ENCODE measurements around the gene LCN10.

The LCN10 gene

DNA sequence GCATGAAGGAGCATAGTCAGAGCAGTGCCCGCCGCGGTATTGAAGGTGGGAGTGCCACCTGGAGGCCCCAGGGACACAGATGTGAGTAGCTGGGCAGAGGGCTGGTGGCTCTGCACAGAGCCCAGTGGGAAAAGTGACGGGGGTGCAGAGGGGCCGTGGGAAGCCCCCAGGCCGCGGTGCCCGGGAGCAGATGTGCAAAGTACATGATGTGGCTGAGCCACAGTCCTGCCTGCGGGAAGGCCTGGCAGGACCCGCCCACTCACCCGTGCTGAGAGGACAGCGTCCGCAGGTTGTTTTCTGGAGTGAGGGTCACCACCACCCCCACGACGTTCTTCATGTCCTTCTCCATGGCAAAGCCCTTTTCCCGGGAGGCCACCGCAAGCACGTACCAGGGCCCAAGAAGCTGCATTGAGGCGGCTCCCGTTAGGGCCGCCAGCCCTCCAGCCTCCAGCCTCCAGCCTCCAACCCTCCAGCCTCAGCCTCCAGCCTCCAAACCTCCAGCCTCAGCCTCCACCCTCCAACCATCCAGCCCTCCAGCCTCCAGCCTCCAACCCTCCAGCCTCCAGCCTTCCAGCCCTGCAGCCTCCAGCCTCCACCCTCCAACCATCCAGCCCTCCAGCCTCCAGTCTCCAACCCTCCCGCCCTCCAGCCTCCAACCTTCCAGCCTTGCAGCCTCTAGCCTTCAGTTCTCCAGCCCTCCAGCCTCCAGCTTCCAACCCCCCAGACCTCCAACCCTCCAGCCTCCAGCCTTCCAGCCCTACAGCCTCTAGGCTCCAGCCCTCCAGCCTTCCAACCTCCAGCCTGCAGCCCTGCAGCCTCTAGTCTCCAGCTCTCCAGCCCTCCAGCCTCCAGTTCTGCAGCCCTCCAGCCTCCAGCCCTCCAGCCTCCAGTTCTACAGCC is 4.7 kb upstream of the LCN10 start:
- Histone ChIP-seq H3K4me3 (ENCODE audit: low read length) (no peak overlapping the region), H2AFZ (ENCODE audit: low read depth, low read length) (no peak overlapping the region), H4K20me1 (ENCODE audit: insufficient read depth, low read length) (no peaks in the 10 kb centered on the region), H3K4me2 (ENCODE audit: low read length) (no peak overlapping the region), H3K9ac (ENCODE audit: low read length) (no peak overlapping the region), H3K9me3 (ENCODE audit: insufficient read depth, low read length) (peaks cover 12% of the 10 kb centered on the region), H3K4me1 (ENCODE audit: low read length) (no peaks in the 10 kb centered on the region), H3K27ac (ENCODE audit: low read length) (no peak overlapping the region), H3K27me3 (ENCODE audit: low read depth, low read length) (peaks cover 18% of the 10 kb centered on the region), H3K36me3 (replicated peaks; ENCODE audit: low read depth, low read length) (no peaks in the 10 kb centered on the region), H3K79me2 (ENCODE audit: low read length) (no peaks in the 10 kb centered on the region)
- TF ChIP-seq, protein P1, sequence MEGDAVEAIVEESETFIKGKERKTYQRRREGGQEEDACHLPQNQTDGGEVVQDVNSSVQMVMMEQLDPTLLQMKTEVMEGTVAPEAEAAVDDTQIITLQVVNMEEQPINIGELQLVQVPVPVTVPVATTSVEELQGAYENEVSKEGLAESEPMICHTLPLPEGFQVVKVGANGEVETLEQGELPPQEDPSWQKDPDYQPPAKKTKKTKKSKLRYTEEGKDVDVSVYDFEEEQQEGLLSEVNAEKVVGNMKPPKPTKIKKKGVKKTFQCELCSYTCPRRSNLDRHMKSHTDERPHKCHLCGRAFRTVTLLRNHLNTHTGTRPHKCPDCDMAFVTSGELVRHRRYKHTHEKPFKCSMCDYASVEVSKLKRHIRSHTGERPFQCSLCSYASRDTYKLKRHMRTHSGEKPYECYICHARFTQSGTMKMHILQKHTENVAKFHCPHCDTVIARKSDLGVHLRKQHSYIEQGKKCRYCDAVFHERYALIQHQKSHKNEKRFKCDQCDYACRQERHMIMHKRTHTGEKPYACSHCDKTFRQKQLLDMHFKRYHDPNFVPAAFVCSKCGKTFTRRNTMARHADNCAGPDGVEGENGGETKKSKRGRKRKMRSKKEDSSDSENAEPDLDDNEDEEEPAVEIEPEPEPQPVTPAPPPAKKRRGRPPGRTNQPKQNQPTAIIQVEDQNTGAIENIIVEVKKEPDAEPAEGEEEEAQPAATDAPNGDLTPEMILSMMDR (IDR thresholded peaks at IDR 0.05; ENCODE audit: low read depth, low read length), result no peak
- TF ChIP-seq EZH2phosphoT487 (IDR thresholded peaks at IDR 0.05; ENCODE audit: low read depth), result no peak

DNA sequence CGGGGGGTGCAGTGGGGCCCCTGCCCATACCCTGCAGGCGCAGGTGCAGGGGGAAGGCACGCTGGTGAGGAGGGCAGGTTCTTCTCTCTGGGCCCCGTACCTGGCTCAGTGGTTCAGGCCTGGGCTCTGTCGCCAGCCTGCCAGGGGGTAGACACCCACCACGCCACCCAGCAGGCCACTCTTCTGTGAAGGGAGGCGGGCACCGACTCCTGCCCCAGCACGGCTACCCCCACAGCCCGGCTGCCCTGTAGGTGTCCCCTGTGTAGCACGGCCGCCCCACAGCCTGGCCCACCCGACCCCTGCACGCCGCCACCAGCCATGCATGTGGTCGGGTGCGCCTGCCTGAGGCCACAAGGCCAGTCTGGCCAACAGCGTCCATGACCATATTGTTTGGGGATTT is 3.9 kb upstream of the LCN10 start:
- H3K27me3 ChIP-seq (ENCODE audit: low read depth, low read length), result peaks cover 26% of the 10 kb centered on the region
- H3K9me3 ChIP-seq (ENCODE audit: insufficient read depth, low read length), result peaks cover 4% of the 10 kb centered on the region
- H3K9ac ChIP-seq (ENCODE audit: low read length), result no peak overlapping the region
- no peak overlapping the region for H3K4me2 ChIP-seq (ENCODE audit: low read length)
- no peak overlapping the region for H3K4me3 ChIP-seq (ENCODE audit: low read length)
- H3K36me3 ChIP-seq (replicated peaks; ENCODE audit: low read depth, low read length), result no peaks in the 10 kb centered on the region
- no peaks in the 10 kb centered on the region for H4K20me1 ChIP-seq (ENCODE audit: insufficient read depth, low read length)
- H3K79me2 ChIP-seq (ENCODE audit: low read length), result no peaks in the 10 kb centered on the region
- H2AFZ ChIP-seq (ENCODE audit: low read depth, low read length), result no peak overlapping the region
- no peaks in the 10 kb centered on the region for H3K4me1 ChIP-seq (ENCODE audit: low read length)
- TF ChIP-seq, protein P1 (IDR thresholded peaks at IDR 0.05; ENCODE audit: low read depth, low read length), result no peak
- no peak for TF ChIP-seq EZH2phosphoT487 (IDR thresholded peaks at IDR 0.05; ENCODE audit: low read depth)
- no peak overlapping the region for H3K27ac ChIP-seq (ENCODE audit: low read length)

DNA sequence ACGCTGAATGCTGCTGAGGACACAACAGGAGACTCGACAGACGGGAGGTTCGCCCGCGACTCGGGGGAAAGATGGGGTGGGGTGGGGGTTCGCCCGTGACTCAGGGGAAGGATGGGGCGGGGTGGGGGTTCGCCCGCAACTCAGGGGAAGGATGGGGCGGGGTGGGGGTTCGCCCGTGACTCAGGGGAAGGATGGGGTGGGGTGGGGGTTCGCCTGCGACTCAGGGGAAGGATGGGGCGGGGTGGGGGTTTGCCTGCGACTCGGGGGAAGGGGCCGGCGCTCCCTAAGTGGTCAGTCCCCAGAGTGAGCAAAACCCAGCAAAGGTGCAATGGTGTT is 3.4 kb upstream of the LCN10 start:
- no peak for TF ChIP-seq EZH2phosphoT487 (IDR thresholded peaks at IDR 0.05; ENCODE audit: low read depth)
- TF ChIP-seq, protein P1 (IDR thresholded peaks at IDR 0.05; ENCODE audit: low read depth, low read length), result no peak
- no peak overlapping the region for H3K27ac ChIP-seq (ENCODE audit: low read length)
- H3K4me3 ChIP-seq (ENCODE audit: low read length), result no peak overlapping the region

DNA sequence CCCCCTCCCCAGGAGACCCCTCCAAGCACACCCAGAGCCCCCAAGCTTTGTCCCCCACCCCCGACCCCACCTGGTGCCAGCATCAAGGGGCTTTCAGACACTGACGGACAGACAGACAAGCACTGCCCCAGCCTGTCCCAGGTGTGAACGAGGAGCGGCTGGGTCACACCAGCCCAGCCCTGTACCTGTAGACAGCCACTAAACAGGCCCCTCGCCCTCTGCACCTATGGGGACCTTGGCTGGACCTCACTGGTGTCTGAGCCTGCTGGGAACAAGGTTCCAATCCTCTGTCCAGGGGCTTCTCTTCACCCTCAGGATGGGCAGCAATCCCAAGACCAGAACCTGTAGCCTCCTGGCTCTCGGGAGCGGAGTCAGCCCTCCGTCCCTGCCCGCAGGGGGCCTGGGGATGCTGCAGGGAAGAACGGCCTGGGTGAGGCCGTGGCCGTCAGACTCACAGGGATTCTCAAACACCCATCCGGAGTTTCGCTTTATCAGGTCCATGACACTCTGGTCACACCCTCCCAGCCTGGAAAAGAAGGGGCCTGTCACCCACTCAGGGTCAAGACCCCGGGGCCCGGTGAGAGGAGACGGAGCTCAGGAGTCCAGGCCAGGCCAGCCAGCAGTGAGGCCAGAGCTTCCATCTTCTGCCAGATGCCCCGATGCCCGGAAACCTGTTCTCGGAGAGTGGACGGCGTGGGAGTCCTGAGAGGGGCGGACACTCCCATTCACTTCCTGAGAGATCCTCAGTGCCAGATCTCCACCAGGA is 2.8 kb upstream of the LCN10 start:
- H3K27ac ChIP-seq (ENCODE audit: low read length), result no peak overlapping the region
- H3K4me2 ChIP-seq (ENCODE audit: low read length), result no peak overlapping the region
- H2AFZ ChIP-seq (ENCODE audit: low read depth, low read length), result no peak overlapping the region
- no peaks in the 10 kb centered on the region for H3K4me1 ChIP-seq (ENCODE audit: low read length)
- no peak overlapping the region for H3K4me3 ChIP-seq (ENCODE audit: low read length)
- H3K27me3 ChIP-seq (ENCODE audit: low read depth, low read length), result peaks cover 28% of the 10 kb centered on the region
- H3K36me3 ChIP-seq (replicated peaks; ENCODE audit: low read depth, low read length), result no peaks in the 10 kb centered on the region
- no peak overlapping the region for H3K9ac ChIP-seq (ENCODE audit: low read length)
- no peak for TF ChIP-seq EZH2phosphoT487 (IDR thresholded peaks at IDR 0.05; ENCODE audit: low read depth)
- TF ChIP-seq, protein P1 (IDR thresholded peaks at IDR 0.05; ENCODE audit: low read depth, low read length), result no peak
- H4K20me1 ChIP-seq (ENCODE audit: insufficient read depth, low read length), result no peaks in the 10 kb centered on the region
- H3K79me2 ChIP-seq (ENCODE audit: low read length), result no peaks in the 10 kb centered on the region
- H3K9me3 ChIP-seq (ENCODE audit: insufficient read depth, low read length), result no peaks in the 10 kb centered on the region

More for the DNA sequence above, 3.4 kb upstream of the LCN10 start:
- H3K4me2 ChIP-seq (ENCODE audit: low read length), result no peak overlapping the region
- no peak overlapping the region for H2AFZ ChIP-seq (ENCODE audit: low read depth, low read length)
- H3K79me2 ChIP-seq (ENCODE audit: low read length), result no peaks in the 10 kb centered on the region
- H3K4me1 ChIP-seq (ENCODE audit: low read length), result no peaks in the 10 kb centered on the region
- no peaks in the 10 kb centered on the region for H4K20me1 ChIP-seq (ENCODE audit: insufficient read depth, low read length)
- H3K36me3 ChIP-seq (replicated peaks; ENCODE audit: low read depth, low read length), result no peaks in the 10 kb centered on the region
- no peak overlapping the region for H3K9ac ChIP-seq (ENCODE audit: low read length)
- peaks cover 28% of the 10 kb centered on the region for H3K27me3 ChIP-seq (ENCODE audit: low read depth, low read length)
- no peaks in the 10 kb centered on the region for H3K9me3 ChIP-seq (ENCODE audit: insufficient read depth, low read length)

All from OCI-LY3 (cell line).